ENCODE data around the gene FKBP1B. TPM values are rescaled to one million over a fixed set of nuclear protein-coding genes. Genes with fewer than 3 reads are reported as not detected.

Gene FKBP1B
- total RNA-seq, 1 experiment from 2014 or later: 58.6 TPM

- no peak for TF ChIP-seq RORB (CRISPR knock-in tag; IDR thresholded peaks at IDR 0.05)
Measured at GRCh38 chr2:24075915-24076848, 26.6 kb downstream of the FKBP1B start, which contains the start of gene SF3B6 (continued).

- peak overlapping the region; percentile 87 for H3K27ac Mint-ChIP-seq
- CTCF ChIA-PET: interaction anchor here (0.7 to 1.9 kb wide), 17 partner anchors 8 to 453 kb away, joined by 3 to 22 read pairs (median 5); partner anchors contain the start of genes ATAD2B, PFN4, TP53I3 and WDCP
- DNase-seq (ENCODE audit: low spot score) (no peak), ATAC-seq (peak; percentile 85)
- peak overlapping the region; percentile 84 for H3K4me3 Mint-ChIP-seq
- no peaks in the 10 kb centered on the region for H3K9me3 Mint-ChIP-seq
- H3K36me3 Mint-ChIP-seq: peaks cover 45% of the 10 kb centered on the region
- H3K27me3 Mint-ChIP-seq (ENCODE audit: low read depth): no peaks in the 10 kb centered on the region
- peaks cover 21% of the 10 kb centered on the region for H3K4me1 Mint-ChIP-seq
- POLR2A ChIA-PET: interaction anchor here (0.6 to 2.1 kb wide), 9 partner anchors 8 to 150 kb away, joined by 3 to 29 read pairs (median 4); partner anchors contain the start of genes ATAD2B, TP53I3 and WDCP
- TF ChIP-seq MLX (CRISPR knock-in tag; IDR thresholded peaks at IDR 0.05) (no peak), ZNF219 (CRISPR knock-in tag; IDR thresholded peaks at IDR 0.05; ENCODE audit: borderline replicate concordance) (no peak), USF2 (CRISPR knock-in tag; IDR thresholded peaks at IDR 0.05) (peak; percentile 48), AFF4 (CRISPR knock-in tag; IDR thresholded peaks at IDR 0.05; ENCODE audit: borderline replicate concordance) (no peak), GTF2I (CRISPR knock-in tag; conservative IDR thresholded peaks at IDR 0.05) (no peak), E2F1 (CRISPR knock-in tag; IDR thresholded peaks at IDR 0.05) (0 out of 2 replicates have a peak, but pooled peaks have one; percentile 6), ARID4B (CRISPR knock-in tag; IDR thresholded peaks at IDR 0.05; ENCODE audit: borderline replicate concordance) (no peak), NR2C2 (CRISPR knock-in tag; IDR thresholded peaks at IDR 0.05) (no peak), FOXP1 (CRISPR knock-in tag; IDR thresholded peaks at IDR 0.05; ENCODE audit: borderline replicate concordance) (no peak), SP1 (CRISPR knock-in tag; conservative IDR thresholded peaks at IDR 0.05) (no peak; the same call in 1 of the 2 replicates), ZNF416 (CRISPR knock-in tag; IDR thresholded peaks at IDR 0.05) (0 out of 2 replicates have a peak, but pooled peaks have one; percentile 76), ETV6 (CRISPR knock-in tag; IDR thresholded peaks at IDR 0.05) (0 out of 2 replicates have a peak, but pooled peaks have one; percentile 63), ZNF138 (CRISPR knock-in tag; conservative IDR thresholded peaks at IDR 0.05) (no peak), CREB1 (CRISPR knock-in tag; IDR thresholded peaks at IDR 0.05) (no peak), USF1 (CRISPR knock-in tag; IDR thresholded peaks at IDR 0.05) (peak; percentile 54; the same call in 1 of the 2 replicates), NR1H2 (CRISPR knock-in tag; IDR thresholded peaks at IDR 0.05) (no peak), ZNF425 (CRISPR knock-in tag; conservative IDR thresholded peaks at IDR 0.05) (no peak)
Measured at GRCh38 chr2:24076849-24077534, 27.5 kb downstream of the FKBP1B start.
